Endothelial cell (in vitro differentiated cells): ENCODE measurements around the gene PLIN1. TPM values are rescaled to one million over a fixed set of nuclear protein-coding genes. Genes with fewer than 3 reads are reported as not detected.
A peak's percentile ranks its signal among the peaks of the same experiment; 100 is the strongest.

ENCODE experiments used
- DNase-seq: peaks from one replicate; pipeline ENCODE4 v3.0.0; 2021; ENCODE audit warnings: low spot score
- H3K27ac Mint-ChIP-seq: one replicate; pipeline ENCODE4 v1.8.0; 2021; ENCODE audit warnings: mixed read lengths, inconsistent platforms; ENCODE audit not compliant: unreplicated experiment
- H3K27me3 Mint-ChIP-seq: one replicate; pipeline ENCODE4 v1.8.0; 2021; ENCODE audit warnings: mild to moderate bottlenecking, moderate library complexity, mixed read lengths, inconsistent platforms; ENCODE audit not compliant: unreplicated experiment
- H3K36me3 Mint-ChIP-seq: one replicate; pipeline ENCODE4 v1.8.0; 2021; ENCODE audit warnings: mild to moderate bottlenecking, low read depth, mixed read lengths, inconsistent platforms; ENCODE audit not compliant: unreplicated experiment
- H3K4me1 Mint-ChIP-seq: one replicate; pipeline ENCODE4 v1.8.0; 2021; ENCODE audit warnings: mild to moderate bottlenecking, mixed read lengths, inconsistent platforms; ENCODE audit not compliant: unreplicated experiment
- H3K4me3 Mint-ChIP-seq: one replicate; pipeline ENCODE4 v1.8.0; 2021; ENCODE audit warnings: mild to moderate bottlenecking, mixed read lengths, inconsistent platforms; ENCODE audit not compliant: unreplicated experiment
- H3K9me3 Mint-ChIP-seq: one replicate; pipeline ENCODE4 v1.8.0; 2021; ENCODE audit warnings: mixed read lengths, inconsistent platforms; ENCODE audit not compliant: unreplicated experiment
- total RNA-seq: library from RNA; stranded (reverse); fragmentation: NEBNext Ultra II Directional; extraction: Animal tissue kit (Norgen Biotek cat#: 25700); gene quantifications from one replicate; pipeline ENCODE4 v1.2.1, GENCODE V29; 2021; ENCODE audit not compliant: unreplicated experiment
- TF ChIP-seq, protein P1 (sequence below): fragments of 200-600 bp; sonication (generic); IDR thresholded peaks from one replicate; pipeline ENCODE4 v1.5.0; 2021; ENCODE audit warnings: antibody characterized with exemption; ENCODE audit not compliant: unreplicated experiment

Gene PLIN1
- total RNA-seq, 1 donor from 2014 or later, result 0.64 TPM

DNA sequence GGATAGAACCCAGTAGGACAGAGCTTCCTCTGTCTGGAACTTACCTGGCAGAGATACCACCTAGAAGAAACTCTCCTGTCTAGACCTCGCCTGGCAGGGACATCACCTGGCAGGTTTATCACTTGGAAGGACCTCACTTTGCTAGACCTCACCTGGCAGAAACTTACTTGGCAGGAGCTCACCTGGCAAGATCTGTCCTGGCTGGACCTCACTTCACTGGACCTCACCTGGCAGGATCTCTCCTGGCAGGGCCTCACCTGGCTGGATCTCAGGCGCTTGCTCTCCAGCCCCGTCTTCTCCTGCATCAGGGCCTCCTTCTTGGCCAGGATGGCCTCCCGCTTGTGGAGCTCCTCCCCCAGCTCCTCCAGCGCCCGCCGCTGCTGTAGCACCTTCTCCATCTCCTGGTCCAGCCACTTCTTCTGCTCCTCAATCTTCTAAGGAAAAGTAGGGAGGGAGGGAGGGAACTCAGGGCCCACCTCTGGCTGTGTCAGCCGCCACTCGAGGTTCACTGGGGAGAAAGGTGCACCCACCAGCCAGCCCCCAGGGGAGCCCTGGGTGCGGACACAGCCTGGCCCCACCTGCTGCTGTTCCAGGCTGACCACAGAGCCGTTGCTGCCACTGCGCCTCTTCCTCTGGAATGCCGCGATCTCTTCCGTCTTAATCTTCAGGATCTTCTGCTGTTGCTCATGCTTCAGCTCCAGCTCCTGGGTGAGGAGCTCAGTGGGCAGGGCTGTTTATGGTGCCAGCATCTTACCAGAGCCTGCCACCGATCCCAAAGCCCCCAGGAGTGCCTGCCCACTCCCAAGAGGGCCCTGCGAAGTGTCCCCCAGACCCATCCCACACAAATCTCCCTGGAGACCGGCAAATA lies 46.4 kb downstream of the PLIN1 start:
- Mint-ChIP-seq H3K9me3 (peaks cover 3% of the 10 kb centered on the region), H3K27me3 (peaks cover 3% of the 10 kb centered on the region), H3K27ac (no peak overlapping the region), H3K4me3 (peak overlapping the region; percentile 67), H3K4me1 (no peaks in the 10 kb centered on the region), H3K36me3 (peaks cover 50% of the 10 kb centered on the region)
- TF ChIP-seq, protein P1, sequence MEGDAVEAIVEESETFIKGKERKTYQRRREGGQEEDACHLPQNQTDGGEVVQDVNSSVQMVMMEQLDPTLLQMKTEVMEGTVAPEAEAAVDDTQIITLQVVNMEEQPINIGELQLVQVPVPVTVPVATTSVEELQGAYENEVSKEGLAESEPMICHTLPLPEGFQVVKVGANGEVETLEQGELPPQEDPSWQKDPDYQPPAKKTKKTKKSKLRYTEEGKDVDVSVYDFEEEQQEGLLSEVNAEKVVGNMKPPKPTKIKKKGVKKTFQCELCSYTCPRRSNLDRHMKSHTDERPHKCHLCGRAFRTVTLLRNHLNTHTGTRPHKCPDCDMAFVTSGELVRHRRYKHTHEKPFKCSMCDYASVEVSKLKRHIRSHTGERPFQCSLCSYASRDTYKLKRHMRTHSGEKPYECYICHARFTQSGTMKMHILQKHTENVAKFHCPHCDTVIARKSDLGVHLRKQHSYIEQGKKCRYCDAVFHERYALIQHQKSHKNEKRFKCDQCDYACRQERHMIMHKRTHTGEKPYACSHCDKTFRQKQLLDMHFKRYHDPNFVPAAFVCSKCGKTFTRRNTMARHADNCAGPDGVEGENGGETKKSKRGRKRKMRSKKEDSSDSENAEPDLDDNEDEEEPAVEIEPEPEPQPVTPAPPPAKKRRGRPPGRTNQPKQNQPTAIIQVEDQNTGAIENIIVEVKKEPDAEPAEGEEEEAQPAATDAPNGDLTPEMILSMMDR, result no peak
- DNase-seq, result no peak

DNA sequence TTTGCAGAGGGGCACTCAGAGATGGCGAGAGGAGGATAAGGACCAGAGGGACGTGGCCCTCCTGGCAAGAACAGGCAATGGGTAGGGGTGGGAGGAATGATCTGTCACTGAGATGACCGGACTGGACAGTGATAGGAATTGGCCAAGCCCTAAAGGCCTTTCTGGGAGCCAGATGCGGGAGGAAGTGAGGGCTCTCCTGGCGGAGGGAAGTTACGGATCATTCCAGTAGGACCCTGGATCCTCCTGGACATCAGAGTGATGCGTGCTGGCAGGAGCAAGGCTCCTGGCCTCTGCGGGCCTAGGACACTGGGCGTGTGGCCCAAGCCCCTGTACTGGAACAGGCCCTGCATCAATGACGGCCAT lies 47.3 kb downstream of the PLIN1 start:
- Mint-ChIP-seq H3K36me3 (peaks cover 51% of the 10 kb centered on the region), H3K9me3 (peaks cover 3% of the 10 kb centered on the region), H3K27me3 (peaks cover 3% of the 10 kb centered on the region), H3K4me1 (no peaks in the 10 kb centered on the region), H3K4me3 (peak overlapping the region; percentile 40), H3K27ac (no peak overlapping the region)
- no peak for DNase-seq
- TF ChIP-seq, protein P1, result no peak

DNA sequence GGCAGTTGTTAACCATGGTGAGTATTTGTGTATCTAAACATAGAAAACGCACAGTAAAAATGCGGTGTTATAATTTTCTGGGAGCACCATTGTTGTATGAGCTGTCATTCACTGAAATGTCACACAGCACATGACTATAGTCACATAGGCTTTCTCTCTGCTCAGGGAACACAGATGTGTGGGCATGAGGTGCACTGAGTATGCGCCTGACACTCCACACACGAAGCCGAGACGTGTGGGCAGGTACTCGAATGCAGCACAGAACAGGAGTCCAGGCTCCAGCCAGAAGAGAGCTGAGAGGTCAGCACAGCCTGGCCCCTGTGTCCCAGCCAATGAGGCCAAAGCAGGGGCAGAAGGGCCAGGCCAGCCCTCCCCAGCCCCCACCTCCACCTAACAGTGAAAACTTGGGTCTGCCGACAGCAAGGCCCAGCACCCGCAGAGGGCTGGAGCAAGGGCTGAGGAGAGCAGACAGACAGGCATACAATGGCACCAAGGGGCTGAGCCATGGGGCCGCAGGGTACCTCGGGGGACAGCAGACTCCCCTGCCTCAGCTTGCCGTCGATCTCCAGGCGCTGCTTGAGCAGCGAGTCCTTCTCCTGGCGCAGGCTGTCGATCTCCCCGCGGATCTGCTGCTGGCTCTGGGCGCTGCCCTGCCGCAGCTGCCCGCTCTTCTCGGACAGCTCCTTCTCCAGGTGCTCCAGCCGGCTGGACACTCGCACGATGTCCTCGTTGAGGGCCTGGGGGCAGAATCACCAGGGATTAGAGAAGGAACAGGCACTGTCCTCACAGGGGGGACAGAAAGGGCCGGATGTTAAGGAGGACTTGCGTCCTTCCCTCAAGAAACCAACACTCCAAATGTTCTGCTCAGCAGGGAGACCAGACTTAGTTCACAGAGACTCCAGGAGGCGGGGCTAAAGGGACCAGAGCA lies 47.9 kb downstream of the PLIN1 start:
- TF ChIP-seq, protein P1, result no peak
- Mint-ChIP-seq H3K27me3 (peaks cover 3% of the 10 kb centered on the region), H3K36me3 (peaks cover 57% of the 10 kb centered on the region), H3K4me1 (no peaks in the 10 kb centered on the region), H3K9me3 (peaks cover 3% of the 10 kb centered on the region), H3K27ac (no peak overlapping the region), H3K4me3 (peak overlapping the region; percentile 75)
- DNase-seq, result no peak

DNA sequence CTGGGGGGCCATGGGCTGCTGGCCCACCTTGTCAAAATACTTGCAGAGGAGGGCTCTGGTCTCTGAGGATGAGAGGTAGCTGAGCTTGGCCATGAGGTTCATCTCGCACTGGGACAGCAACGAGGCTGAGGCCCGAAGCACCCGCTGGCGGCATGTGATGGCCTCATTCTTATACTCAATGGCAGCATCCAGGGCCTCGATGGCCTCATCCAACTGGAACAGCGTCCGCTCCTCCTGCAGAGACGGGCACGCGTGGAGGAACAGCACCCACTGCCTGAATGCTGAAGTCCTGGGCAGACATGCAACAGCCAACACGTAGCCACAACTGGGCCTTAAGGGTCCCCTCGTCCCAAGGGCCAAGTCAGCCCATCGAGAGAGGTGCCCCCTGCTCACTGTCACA lies 48.9 kb downstream of the PLIN1 start:
- Mint-ChIP-seq H3K27ac (no peak overlapping the region), H3K4me1 (no peaks in the 10 kb centered on the region), H3K4me3 (no peak overlapping the region), H3K36me3 (peaks cover 63% of the 10 kb centered on the region), H3K9me3 (peaks cover 2% of the 10 kb centered on the region), H3K27me3 (peaks cover 3% of the 10 kb centered on the region)
- TF ChIP-seq, protein P1, result no peak
- no peak for DNase-seq
